H9 (cell line): ENCODE data around the gene PCGF3. TPM values are rescaled to one million over a fixed set of nuclear protein-coding genes. Genes with fewer than 3 reads are reported as not detected.

ENCODE experiments used
- DNase-seq: peaks from one replicate; pipeline ENCODE4 v3.0.0-alpha.2; 2017
- H2AFZ ChIP-seq: one replicate; pipeline ENCODE4 v1.6.1; 2013; ENCODE audit warnings: mild to moderate bottlenecking, low read length, control low read depth, moderate library complexity
- H2AK5ac ChIP-seq: 2 replicates; pipeline ENCODE4 v1.6.1; 2013; ENCODE audit warnings: low read length, control low read depth, mixed read lengths; ENCODE audit not compliant: insufficient read length
- H2BK120ac ChIP-seq: one replicate; pipeline ENCODE4 v1.6.1; 2013; ENCODE audit warnings: low read depth, mild to moderate bottlenecking, low read length, control low read depth, inconsistent platforms; ENCODE audit not compliant: poor library complexity, severe bottlenecking
- H2BK12ac ChIP-seq: 2 replicates; pipeline ENCODE4 v1.6.1; 2013; ENCODE audit warnings: low read length, control low read depth, mixed read lengths, low read depth; ENCODE audit not compliant: insufficient read length
- H2BK15ac ChIP-seq: 2 replicates; pipeline ENCODE4 v1.6.1; 2013; ENCODE audit warnings: low read depth, low read length, control low read depth
- H2BK20ac ChIP-seq: one replicate; pipeline ENCODE4 v1.6.1; 2013; ENCODE audit warnings: low read depth, mild to moderate bottlenecking, low read length, control low read depth, inconsistent platforms; ENCODE audit not compliant: poor library complexity, severe bottlenecking
- H2BK5ac ChIP-seq: 2 replicates; pipeline ENCODE4 v1.6.1; 2013; ENCODE audit warnings: low read length, control low read depth, mixed read lengths; ENCODE audit not compliant: insufficient read length
- H3K14ac ChIP-seq: 2 replicates; pipeline ENCODE4 v1.6.1; 2013; ENCODE audit warnings: low read length, control low read depth; ENCODE audit not compliant: insufficient read depth
- H3K18ac ChIP-seq: 2 replicates; pipeline ENCODE4 v1.6.1; 2013; ENCODE audit warnings: low read depth, mild to moderate bottlenecking, mixed read lengths, low read length, control low read depth; ENCODE audit not compliant: insufficient read length
- H3K23ac ChIP-seq: 2 replicates; pipeline ENCODE4 v1.6.1; 2013; ENCODE audit warnings: low read length, control low read depth, mixed read lengths, low read depth; ENCODE audit not compliant: insufficient read length
- H3K23me2 ChIP-seq: 2 replicates; pipeline ENCODE4 v1.6.1; 2013; ENCODE audit warnings: low read depth, mild to moderate bottlenecking, mixed read lengths, low read length, control low read depth; ENCODE audit not compliant: insufficient read length, poor library complexity, severe bottlenecking
- H3K27ac ChIP-seq: 2 replicates; pipeline ENCODE4 v1.5.1; 2013; ENCODE audit warnings: low read length, control low read depth, mixed read lengths, low read depth; ENCODE audit not compliant: insufficient read length
- H3K27me3 ChIP-seq: 2 replicates; pipeline ENCODE4 v1.6.1; 2013; ENCODE audit warnings: low read length, control low read depth, inconsistent platforms; ENCODE audit not compliant: insufficient read depth
- H3K4ac ChIP-seq: 2 replicates; pipeline ENCODE4 v1.6.1; 2013; ENCODE audit warnings: low read depth, mild to moderate bottlenecking, control low read depth, inconsistent platforms, low read length, moderate library complexity
- H3K4me1 ChIP-seq: 2 replicates; pipeline ENCODE4 v1.6.1; 2013; ENCODE audit warnings: low read length, control low read depth, inconsistent platforms; ENCODE audit not compliant: insufficient read depth
- H3K4me2 ChIP-seq: 2 replicates; pipeline ENCODE4 v1.6.1; 2013; ENCODE audit warnings: low read length, control low read depth, mixed read lengths; ENCODE audit not compliant: insufficient read length, insufficient read depth
- H3K56ac ChIP-seq: 2 replicates; pipeline ENCODE4 v1.6.1; 2013; ENCODE audit warnings: low read depth, mild to moderate bottlenecking, mixed read lengths, low read length, control low read depth; ENCODE audit not compliant: insufficient read length
- H3K79me1 ChIP-seq: 2 replicates; pipeline ENCODE4 v1.6.1; 2013; ENCODE audit warnings: low read depth, mild to moderate bottlenecking, moderate library complexity, low read length, control low read depth, inconsistent platforms; ENCODE audit not compliant: insufficient read depth, poor library complexity, severe bottlenecking
- H3K79me2 ChIP-seq: 2 replicates; pipeline ENCODE4 v1.6.1; 2013; ENCODE audit warnings: low read length, control low read depth, inconsistent platforms; ENCODE audit not compliant: insufficient read depth
- H3K9ac ChIP-seq: 2 replicates; pipeline ENCODE4 v1.6.1; 2013; ENCODE audit warnings: low read length, control low read depth, mixed read lengths; ENCODE audit not compliant: insufficient read length; ENCODE audit errors: extremely low read depth
- H3K9me3 ChIP-seq: one replicate; pipeline ENCODE4 v1.6.1; 2013; ENCODE audit warnings: low read depth, low read length, inconsistent platforms; ENCODE audit not compliant: control insufficient read depth
- H3T11ph ChIP-seq: one replicate; pipeline ENCODE4 v1.6.1; 2013; ENCODE audit warnings: mild to moderate bottlenecking, low read length, control low read depth, inconsistent platforms
- H4K20me1 ChIP-seq: one replicate; pipeline ENCODE4 v1.6.1; 2013; ENCODE audit not compliant: control insufficient read depth, insufficient read length, insufficient read depth
- H4K5ac ChIP-seq: 2 replicates; pipeline ENCODE4 v1.6.1; 2013; ENCODE audit warnings: low read depth, mild to moderate bottlenecking, mixed read lengths, low read length, control low read depth; ENCODE audit not compliant: insufficient read length
- H4K8ac ChIP-seq: replicated peaks from 2 replicates; pipeline ENCODE4 v1.6.1; 2013; ENCODE audit warnings: low read length, control low read depth, mixed read lengths, low read depth; ENCODE audit not compliant: insufficient read length
- H4K91ac ChIP-seq: 2 replicates; pipeline ENCODE4 v1.6.1; 2013; ENCODE audit warnings: low read depth, mild to moderate bottlenecking, moderate library complexity, mixed read lengths, low read length, control low read depth; ENCODE audit not compliant: insufficient read length
- H3K27ac Mint-ChIP-seq, 3 experiments: 2 replicates in 2 of 3; 3 replicates in 1 of 3; pipeline ENCODE4 v1.8.0; 2020 to 2021; ENCODE audit warnings: mixed read lengths in 3 of 3, mild to moderate bottlenecking in 1 of 3, moderate library complexity in 1 of 3
- H3K27me3 Mint-ChIP-seq: 2 replicates; pipeline ENCODE4 v1.8.0; 2021; ENCODE audit warnings: low read depth, mild to moderate bottlenecking, moderate library complexity, mixed read lengths
- H3K36me3 Mint-ChIP-seq, 3 experiments: 2 replicates in 2 of 3; 3 replicates in 1 of 3; pipeline ENCODE4 v1.8.0; 2020 to 2021; ENCODE audit warnings: low read depth in 3 of 3, mixed read lengths in 3 of 3; ENCODE audit not compliant: insufficient read depth in 1 of 3
- H3K4me1 Mint-ChIP-seq, 2 experiments: 2 replicates each; pipeline ENCODE4 v1.8.0; 2020; ENCODE audit warnings: mixed read lengths in 2 of 2
- H3K4me3 Mint-ChIP-seq, 2 experiments: 2 replicates in 1 of 2; 3 replicates in 1 of 2; pipeline ENCODE4 v1.8.0; 2020 to 2021; ENCODE audit warnings: mild to moderate bottlenecking in 2 of 2, mixed read lengths in 2 of 2, moderate library complexity in 1 of 2
- H3K9me3 Mint-ChIP-seq, 2 experiments: 2 replicates in 1 of 2; 3 replicates in 1 of 2; pipeline ENCODE4 v1.8.0; 2020; ENCODE audit warnings: mild to moderate bottlenecking in 2 of 2, mixed read lengths in 2 of 2, moderate library complexity in 1 of 2
- WGBS: extraction: QIAGEN DNeasy Blood & Tissue Kit; methylation state at CpG from one replicate; pipeline ENCODE4 v1.1.7; 2013; ENCODE audit warnings: missing lambda C conversion rate, low lambda C conversion rate, mixed read lengths; ENCODE audit not compliant: insufficient read length; ENCODE audit errors: extremely low coverage; 5-methylcytosine and 5-hydroxymethylcytosine counted together
- total RNA-seq: library from RNA; stranded (reverse); gene quantifications from 2 replicates; pipeline ENCODE4 v1.2.1, GENCODE V29; 2021
- TF ChIP-seq, protein P1 (sequence below): fragments of 200-600 bp; sonication (generic); conservative IDR thresholded peaks from 3 replicates; pipeline ENCODE4 v1.8.0; 2021; ENCODE audit warnings: antibody characterized with exemption, mild to moderate bottlenecking

PCGF3 gene
- total RNA-seq, 1 experiment from 2014 or later: 43.1 TPM

- Histone ChIP-seq H2AK5ac (no peak overlapping the region), H3K23me2 (peaks cover 2% of the 10 kb centered on the region), H2BK5ac (no peak overlapping the region), H3K14ac (no peak overlapping the region), H4K5ac (no peak overlapping the region), H3K79me2 (no peaks in the 10 kb centered on the region), H2BK20ac (no peak overlapping the region), H4K20me1 (no peaks in the 10 kb centered on the region), H2BK120ac (no peak overlapping the region), H3K79me1 (no peaks in the 10 kb centered on the region), H3K4me1 (no peaks in the 10 kb centered on the region), H3K27me3 (no peaks in the 10 kb centered on the region), H3K4ac (no peak overlapping the region), H4K8ac (no peak overlapping the region), H2BK12ac (no peak overlapping the region), H2AFZ (no peak overlapping the region), H3K56ac (no peak overlapping the region), H3K9ac (no peak overlapping the region), H3K27ac (no peak overlapping the region), H4K91ac (no peak overlapping the region), H3K23ac (no peak overlapping the region), H2BK15ac (no peak overlapping the region), H3K4me2 (no peak overlapping the region), H3T11ph (no peak overlapping the region), H3K18ac (no peak overlapping the region), H3K9me3 (no peaks in the 10 kb centered on the region)
- WGBS: no CpG with 5 or more reads among the region's 3 CpGs
- Mint-ChIP-seq H3K9me3 (no peaks in the 10 kb centered on the region), H3K36me3 (peaks cover 0 to 2% (median 0%) of the 10 kb centered on the region in 3 experiments; a peak in 4 of 7 replicates), H3K4me1 (peaks cover 0 to 3% of the 10 kb centered on the region in 2 experiments; a peak in 1 of 4 replicates), H3K4me3 (no peak overlapping the region; a peak in 1 of 5 replicates), H3K27me3 (peaks cover 2% of the 10 kb centered on the region; the same call in 1 of the 2 replicates), H3K27ac (no peak overlapping the region)
- no peak for DNase-seq
- TF ChIP-seq, protein P1, sequence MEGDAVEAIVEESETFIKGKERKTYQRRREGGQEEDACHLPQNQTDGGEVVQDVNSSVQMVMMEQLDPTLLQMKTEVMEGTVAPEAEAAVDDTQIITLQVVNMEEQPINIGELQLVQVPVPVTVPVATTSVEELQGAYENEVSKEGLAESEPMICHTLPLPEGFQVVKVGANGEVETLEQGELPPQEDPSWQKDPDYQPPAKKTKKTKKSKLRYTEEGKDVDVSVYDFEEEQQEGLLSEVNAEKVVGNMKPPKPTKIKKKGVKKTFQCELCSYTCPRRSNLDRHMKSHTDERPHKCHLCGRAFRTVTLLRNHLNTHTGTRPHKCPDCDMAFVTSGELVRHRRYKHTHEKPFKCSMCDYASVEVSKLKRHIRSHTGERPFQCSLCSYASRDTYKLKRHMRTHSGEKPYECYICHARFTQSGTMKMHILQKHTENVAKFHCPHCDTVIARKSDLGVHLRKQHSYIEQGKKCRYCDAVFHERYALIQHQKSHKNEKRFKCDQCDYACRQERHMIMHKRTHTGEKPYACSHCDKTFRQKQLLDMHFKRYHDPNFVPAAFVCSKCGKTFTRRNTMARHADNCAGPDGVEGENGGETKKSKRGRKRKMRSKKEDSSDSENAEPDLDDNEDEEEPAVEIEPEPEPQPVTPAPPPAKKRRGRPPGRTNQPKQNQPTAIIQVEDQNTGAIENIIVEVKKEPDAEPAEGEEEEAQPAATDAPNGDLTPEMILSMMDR: no peak
Observed at GRCh38 chr4:661231-661630, 44.4 kb upstream of the PCGF3 start.
